Measurements from ENCODE around the gene DCHS1.

The DCHS1 gene

GRCh38 chr11:6663794-6664469, 8.3 kb upstream of the DCHS1 start:
- Mint-ChIP-seq H3K9me3 (no peaks in the 10 kb centered on the region), H3K36me3 (ENCODE audit: low read depth) (no peaks in the 10 kb centered on the region), H3K27ac (peak overlapping the region; percentile 55), H3K27me3 (ENCODE audit: low read depth) (peaks cover 7% of the 10 kb centered on the region), H3K4me1 (ENCODE audit: low read depth) (peaks cover 22% of the 10 kb centered on the region), H3K4me3 (no peak overlapping the region)
- DNase-seq (ENCODE audit: low spot score), result no peak

GRCh38 chr11:6660712-6661111, 5.1 kb upstream of the DCHS1 start:
- Mint-ChIP-seq H3K36me3 (ENCODE audit: low read depth) (no peaks in the 10 kb centered on the region), H3K27ac (no peak overlapping the region), H3K27me3 (ENCODE audit: low read depth) (peaks cover 25% of the 10 kb centered on the region), H3K4me1 (ENCODE audit: low read depth) (peaks cover 8% of the 10 kb centered on the region), H3K4me3 (no peak overlapping the region), H3K9me3 (no peaks in the 10 kb centered on the region)
- DNase-seq (ENCODE audit: low spot score), result no peak

- Mint-ChIP-seq H3K4me1 (ENCODE audit: low read depth) (peaks cover 5% of the 10 kb centered on the region), H3K9me3 (no peaks in the 10 kb centered on the region), H3K27me3 (ENCODE audit: low read depth) (peaks cover 22% of the 10 kb centered on the region), H3K4me3 (no peak overlapping the region), H3K36me3 (ENCODE audit: low read depth) (no peaks in the 10 kb centered on the region), H3K27ac (no peak overlapping the region)
- no peak for DNase-seq (ENCODE audit: low spot score)
These were observed 3.0 kb upstream of the DCHS1 start for GRCh38 chr11:6658647-6659046.

GRCh38 chr11:6657346-6657745, 1.7 kb upstream of the DCHS1 start:
- no peak for DNase-seq (ENCODE audit: low spot score)
- Mint-ChIP-seq H3K4me3 (peak overlapping the region; percentile 21), H3K9me3 (no peaks in the 10 kb centered on the region), H3K36me3 (ENCODE audit: low read depth) (no peaks in the 10 kb centered on the region), H3K4me1 (ENCODE audit: low read depth) (peaks cover 3% of the 10 kb centered on the region), H3K27ac (no peak overlapping the region), H3K27me3 (ENCODE audit: low read depth) (peaks cover 18% of the 10 kb centered on the region)

GRCh38 chr11:6656936-6657335, 1.3 kb upstream of the DCHS1 start:
- Mint-ChIP-seq H3K36me3 (ENCODE audit: low read depth) (no peaks in the 10 kb centered on the region), H3K27me3 (ENCODE audit: low read depth) (peaks cover 18% of the 10 kb centered on the region), H3K4me1 (ENCODE audit: low read depth) (peaks cover 3% of the 10 kb centered on the region), H3K9me3 (no peaks in the 10 kb centered on the region), H3K4me3 (peak overlapping the region; percentile 68), H3K27ac (no peak overlapping the region)
- DNase-seq (ENCODE audit: low spot score), result no peak

GRCh38 chr11:6656584-6656915, 941 bp upstream of the DCHS1 start:
- Mint-ChIP-seq H3K27ac (no peak overlapping the region), H3K4me1 (ENCODE audit: low read depth) (peaks cover 3% of the 10 kb centered on the region), H3K27me3 (ENCODE audit: low read depth) (peaks cover 18% of the 10 kb centered on the region), H3K4me3 (peak overlapping the region; percentile 68), H3K9me3 (no peaks in the 10 kb centered on the region), H3K36me3 (ENCODE audit: low read depth) (no peaks in the 10 kb centered on the region)
- no peak for DNase-seq (ENCODE audit: low spot score)

- H3K4me1 Mint-ChIP-seq (ENCODE audit: low read depth), result peaks cover 3% of the 10 kb centered on the region
- H3K36me3 Mint-ChIP-seq (ENCODE audit: low read depth), result no peaks in the 10 kb centered on the region
- H3K9me3 Mint-ChIP-seq, result no peaks in the 10 kb centered on the region
- H3K4me3 Mint-ChIP-seq, result no peak overlapping the region
- peaks cover 18% of the 10 kb centered on the region for H3K27me3 Mint-ChIP-seq (ENCODE audit: low read depth)
- no peak overlapping the region for H3K27ac Mint-ChIP-seq
- no peak for DNase-seq (ENCODE audit: low spot score)
These were observed 404 bp downstream of the DCHS1 start for GRCh38 chr11:6655020-6655789.

- H3K36me3 Mint-ChIP-seq (ENCODE audit: low read depth), result no peaks in the 10 kb centered on the region
- H3K4me1 Mint-ChIP-seq (ENCODE audit: low read depth), result peaks cover 3% of the 10 kb centered on the region
- no peaks in the 10 kb centered on the region for H3K9me3 Mint-ChIP-seq
- no peak overlapping the region for H3K27ac Mint-ChIP-seq
- no peak overlapping the region for H3K4me3 Mint-ChIP-seq
- peaks cover 18% of the 10 kb centered on the region for H3K27me3 Mint-ChIP-seq (ENCODE audit: low read depth)
- no peak for DNase-seq (ENCODE audit: low spot score)
These were observed 1.2 kb downstream of the DCHS1 start for GRCh38 chr11:6654281-6655019.

- no peak for DNase-seq (ENCODE audit: low spot score)
- peaks cover 18% of the 10 kb centered on the region for H3K27me3 Mint-ChIP-seq (ENCODE audit: low read depth)
- H3K4me3 Mint-ChIP-seq, result no peak overlapping the region
- no peaks in the 10 kb centered on the region for H3K36me3 Mint-ChIP-seq (ENCODE audit: low read depth)
- H3K27ac Mint-ChIP-seq, result no peak overlapping the region
- H3K9me3 Mint-ChIP-seq, result no peaks in the 10 kb centered on the region
- H3K4me1 Mint-ChIP-seq (ENCODE audit: low read depth), result peaks cover 3% of the 10 kb centered on the region
These were observed 2.0 kb downstream of the DCHS1 start for GRCh38 chr11:6653656-6654055.

GRCh38 chr11:6653097-6653496, 2.5 kb downstream of the DCHS1 start:
- Mint-ChIP-seq H3K27me3 (ENCODE audit: low read depth) (peaks cover 18% of the 10 kb centered on the region), H3K9me3 (no peaks in the 10 kb centered on the region), H3K4me1 (ENCODE audit: low read depth) (peaks cover 3% of the 10 kb centered on the region)

GRCh38 chr11:6652182-6652581, 3.4 kb downstream of the DCHS1 start:
- Mint-ChIP-seq H3K27me3 (ENCODE audit: low read depth) (peaks cover 13% of the 10 kb centered on the region), H3K27ac (no peak overlapping the region), H3K4me1 (ENCODE audit: low read depth) (peaks cover 3% of the 10 kb centered on the region), H3K4me3 (no peak overlapping the region), H3K9me3 (no peaks in the 10 kb centered on the region), H3K36me3 (ENCODE audit: low read depth) (no peaks in the 10 kb centered on the region)
- DNase-seq (ENCODE audit: low spot score), result no peak

More at GRCh38 chr11:6653097-6653496, 2.5 kb downstream of the DCHS1 start:
- DNase-seq (ENCODE audit: low spot score), result no peak
- Mint-ChIP-seq H3K4me3 (no peak overlapping the region), H3K27ac (no peak overlapping the region), H3K36me3 (ENCODE audit: low read depth) (no peaks in the 10 kb centered on the region)

GRCh38 chr11:6650980-6651379, 4.6 kb downstream of the DCHS1 start:
- peaks cover 1% of the 10 kb centered on the region for H3K27me3 Mint-ChIP-seq (ENCODE audit: low read depth)
- no peaks in the 10 kb centered on the region for H3K9me3 Mint-ChIP-seq
- H3K27ac Mint-ChIP-seq, result no peak overlapping the region
- H3K4me1 Mint-ChIP-seq (ENCODE audit: low read depth), result peaks cover 1% of the 10 kb centered on the region
- H3K36me3 Mint-ChIP-seq (ENCODE audit: low read depth), result no peaks in the 10 kb centered on the region
- DNase-seq (ENCODE audit: low spot score), result no peak
- H3K4me3 Mint-ChIP-seq, result no peak overlapping the region

- H3K4me1 Mint-ChIP-seq (ENCODE audit: low read depth), result peaks cover 4% of the 10 kb centered on the region
- H3K27ac Mint-ChIP-seq, result no peak overlapping the region
These were observed 5.5 kb downstream of the DCHS1 start for GRCh38 chr11:6650104-6650503.

GRCh38 chr11:6648501-6648900, 7.1 kb downstream of the DCHS1 start:
- Mint-ChIP-seq H3K36me3 (ENCODE audit: low read depth) (no peaks in the 10 kb centered on the region), H3K27me3 (ENCODE audit: low read depth) (no peaks in the 10 kb centered on the region), H3K27ac (no peak overlapping the region), H3K4me1 (ENCODE audit: low read depth) (peaks cover 4% of the 10 kb centered on the region), H3K4me3 (no peak overlapping the region), H3K9me3 (no peaks in the 10 kb centered on the region)
- no peak for DNase-seq (ENCODE audit: low spot score)

More at GRCh38 chr11:6650104-6650503, 5.5 kb downstream of the DCHS1 start:
- Mint-ChIP-seq H3K9me3 (no peaks in the 10 kb centered on the region), H3K27me3 (ENCODE audit: low read depth) (no peaks in the 10 kb centered on the region), H3K4me3 (no peak overlapping the region), H3K36me3 (ENCODE audit: low read depth) (no peaks in the 10 kb centered on the region)
- DNase-seq (ENCODE audit: low spot score), result no peak

All from T-helper 2 cell treated with Interferon-gamma antibody and Interleukin-4, amounts not matched to agents 5 μg/mL and 100 μg/mL, for 36 hours (primary cell).